ENCODE measurements around the gene MAGED2.

The MAGED2 gene

DNA sequence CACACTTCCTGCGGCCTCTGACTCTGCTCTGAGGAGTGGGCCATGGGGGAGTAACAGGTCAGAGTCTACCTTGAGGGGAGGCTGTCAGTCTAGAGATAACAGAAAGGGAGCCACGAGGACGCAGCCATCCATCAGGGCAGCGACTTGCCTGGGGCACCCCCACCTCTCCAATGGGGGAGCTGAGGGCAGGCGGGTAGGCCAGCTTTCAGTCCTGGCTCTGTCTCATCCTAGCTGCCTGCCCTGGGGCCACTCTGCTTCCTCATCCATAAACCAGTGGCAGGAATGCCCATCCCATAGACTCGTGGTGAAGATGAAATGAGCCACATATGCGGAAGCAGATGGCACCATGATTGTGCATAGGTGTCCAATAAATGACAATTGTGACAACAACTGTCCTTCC is 13.2 kb downstream of the MAGED2 start:
- Histone ChIP-seq H3K27me3 (replicated peaks; ENCODE audit: control insufficient read depth, insufficient read depth, low read length) (no peaks in the 10 kb centered on the region), H3K36me3 (ENCODE audit: control insufficient read depth, insufficient read depth, low read length) (no peaks in the 10 kb centered on the region), H3K4me3 (replicated peaks; ENCODE audit: low read depth, low read length) (no peak overlapping the region)
- no peak for DNase-seq (ENCODE audit: extremely low read depth, insufficient read length)
- no peak for TF ChIP-seq CTCF (IDR thresholded peaks at IDR 0.05; ENCODE audit: insufficient read depth, low read length, poor library complexity, severe bottlenecking)

DNA sequence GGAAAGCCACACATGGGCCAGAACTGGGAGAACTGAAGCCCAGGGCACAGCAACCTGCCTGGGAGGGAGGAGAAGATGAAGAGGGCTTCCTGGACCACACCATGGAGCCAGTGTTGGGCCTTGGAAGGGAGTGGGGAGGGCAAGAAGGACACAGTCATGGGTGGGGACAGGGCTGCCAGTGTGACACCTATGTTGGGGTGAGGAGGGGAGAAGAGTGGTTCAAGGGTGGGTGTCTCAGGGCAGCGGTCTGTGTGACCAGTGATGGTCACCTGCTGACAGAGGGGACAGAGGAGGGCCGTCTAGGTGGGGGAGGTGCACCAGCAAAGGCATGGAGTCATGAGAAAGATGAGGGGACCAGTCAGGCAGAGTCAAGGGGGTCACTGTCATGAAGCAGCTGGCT is 13.8 kb downstream of the MAGED2 start:
- TF ChIP-seq CTCF (IDR thresholded peaks at IDR 0.05; ENCODE audit: insufficient read depth, low read length, poor library complexity, severe bottlenecking), result no peak
- H3K4me3 ChIP-seq (replicated peaks; ENCODE audit: low read depth, low read length), result no peak overlapping the region
- no peaks in the 10 kb centered on the region for H3K27me3 ChIP-seq (replicated peaks; ENCODE audit: control insufficient read depth, insufficient read depth, low read length)
- no peaks in the 10 kb centered on the region for H3K36me3 ChIP-seq (ENCODE audit: control insufficient read depth, insufficient read depth, low read length)
- DNase-seq (ENCODE audit: extremely low read depth, insufficient read length), result no peak

DNA sequence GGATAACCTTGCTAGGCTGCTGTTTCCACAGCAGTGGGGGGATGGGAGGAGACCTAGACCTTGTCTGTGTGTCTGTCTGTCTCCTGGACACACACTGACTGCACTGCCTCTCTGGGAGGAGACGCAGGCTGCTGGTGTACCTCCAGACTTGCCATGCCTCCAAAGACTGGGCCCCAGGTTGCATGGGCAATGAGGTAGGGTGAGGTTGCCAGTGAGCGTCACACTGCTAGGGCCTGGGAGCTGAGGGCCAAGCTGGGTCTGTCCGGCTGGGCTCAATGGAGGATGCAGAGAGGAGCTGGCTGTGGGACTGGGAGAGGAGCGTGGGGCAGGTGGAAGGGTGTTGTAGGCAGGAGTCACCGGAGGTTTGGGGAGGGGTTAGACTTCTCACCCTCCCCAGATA is 16.6 kb downstream of the MAGED2 start:
- no peak for DNase-seq (ENCODE audit: extremely low read depth, insufficient read length)
- H3K4me3 ChIP-seq (replicated peaks; ENCODE audit: low read depth, low read length), result no peak overlapping the region
- TF ChIP-seq CTCF (IDR thresholded peaks at IDR 0.05; ENCODE audit: insufficient read depth, low read length, poor library complexity, severe bottlenecking), result no peak
- H3K36me3 ChIP-seq (ENCODE audit: control insufficient read depth, insufficient read depth, low read length), result no peaks in the 10 kb centered on the region
- no peaks in the 10 kb centered on the region for H3K27me3 ChIP-seq (replicated peaks; ENCODE audit: control insufficient read depth, insufficient read depth, low read length)

- no peaks in the 10 kb centered on the region for H3K36me3 ChIP-seq (ENCODE audit: control insufficient read depth, insufficient read depth, low read length)
- DNase-seq (ENCODE audit: extremely low read depth, insufficient read length), result no peak
- no peaks in the 10 kb centered on the region for H3K27me3 ChIP-seq (replicated peaks; ENCODE audit: control insufficient read depth, insufficient read depth, low read length)
- no peak overlapping the region for H3K4me3 ChIP-seq (replicated peaks; ENCODE audit: low read depth, low read length)
- no peak for TF ChIP-seq CTCF (IDR thresholded peaks at IDR 0.05; ENCODE audit: insufficient read depth, low read length, poor library complexity, severe bottlenecking)
These were observed 17.2 kb downstream of the MAGED2 start for GRCh38 chrX:54824722-54825121.

- no peak for DNase-seq (ENCODE audit: extremely low read depth, insufficient read length)
- Histone ChIP-seq H3K27me3 (replicated peaks; ENCODE audit: control insufficient read depth, insufficient read depth, low read length) (no peaks in the 10 kb centered on the region), H3K4me3 (replicated peaks; ENCODE audit: low read depth, low read length) (no peak overlapping the region), H3K36me3 (ENCODE audit: control insufficient read depth, insufficient read depth, low read length) (no peaks in the 10 kb centered on the region)
- TF ChIP-seq CTCF (IDR thresholded peaks at IDR 0.05; ENCODE audit: insufficient read depth, low read length, poor library complexity, severe bottlenecking), result peak; percentile 34
These were observed 18.3 kb downstream of the MAGED2 start for GRCh38 chrX:54825716-54826438.

GRCh38 chrX:54826598-54826997 is 19.1 kb downstream of the MAGED2 start:
- no peak for TF ChIP-seq CTCF (IDR thresholded peaks at IDR 0.05; ENCODE audit: insufficient read depth, low read length, poor library complexity, severe bottlenecking)
- no peaks in the 10 kb centered on the region for H3K27me3 ChIP-seq (replicated peaks; ENCODE audit: control insufficient read depth, insufficient read depth, low read length)
- no peaks in the 10 kb centered on the region for H3K36me3 ChIP-seq (ENCODE audit: control insufficient read depth, insufficient read depth, low read length)
- no peak overlapping the region for H3K4me3 ChIP-seq (replicated peaks; ENCODE audit: low read depth, low read length)
- no peak for DNase-seq (ENCODE audit: extremely low read depth, insufficient read length)
